Measurements from ENCODE around the gene IL33.

Gene IL33

DNA sequence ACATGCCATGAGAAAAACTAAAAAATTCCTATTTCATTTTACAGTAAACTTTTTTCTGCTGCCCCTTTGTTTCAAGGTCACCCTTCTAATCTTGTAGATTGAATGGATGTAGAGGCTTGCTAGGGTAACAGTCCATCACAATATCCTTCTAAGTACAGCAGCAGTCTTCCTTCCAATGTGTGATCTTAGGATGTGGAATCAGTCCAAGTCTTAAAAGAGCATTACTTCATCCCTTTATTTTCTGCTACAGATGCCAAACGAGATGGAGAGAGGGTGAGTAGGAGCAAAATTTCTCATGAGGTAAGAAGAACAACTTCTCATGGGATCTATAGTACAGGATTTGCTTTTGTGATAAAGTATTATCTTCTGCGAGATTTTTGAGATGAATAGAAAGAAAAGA lies 704 bp upstream of the IL33 start:
- Histone ChIP-seq H3K27ac (ENCODE audit: low read length) (no peak overlapping the region), H3K4me3 (ENCODE audit: low read depth in 1 of 2, low read length in 2 of 2) (no peak overlapping the region), H3K36me3 (ENCODE audit: insufficient read depth, low read length) (no peaks in the 10 kb centered on the region), H3K9ac (ENCODE audit: low read depth, low read length) (no peak overlapping the region), H3K9me3 (ENCODE audit: insufficient read depth, low read length, severe bottlenecking) (peaks cover 7% of the 10 kb centered on the region), H4K20me1 (ENCODE audit: insufficient read depth, low read length) (no peaks in the 10 kb centered on the region), H3K27me3 (ENCODE audit: insufficient read depth, low read length, poor library complexity) (no peaks in the 10 kb centered on the region), H3K79me2 (ENCODE audit: insufficient read depth, low read length) (no peaks in the 10 kb centered on the region), H2AFZ (ENCODE audit: low read depth, low read length) (no peak overlapping the region), H3K4me2 (ENCODE audit: insufficient read depth, low read length) (no peak overlapping the region), H3K4me1 (ENCODE audit: insufficient read depth, low read length) (no peaks in the 10 kb centered on the region)
- DNase-seq (no peak), ATAC-seq (ENCODE audit: insufficient read depth, low read depth) (no peak)
- TF ChIP-seq EZH2 (IDR thresholded peaks at IDR 0.05; ENCODE audit: borderline replicate concordance, low read depth, low read length, severe bottlenecking) = no peak
- TF ChIP-seq, protein P1, sequence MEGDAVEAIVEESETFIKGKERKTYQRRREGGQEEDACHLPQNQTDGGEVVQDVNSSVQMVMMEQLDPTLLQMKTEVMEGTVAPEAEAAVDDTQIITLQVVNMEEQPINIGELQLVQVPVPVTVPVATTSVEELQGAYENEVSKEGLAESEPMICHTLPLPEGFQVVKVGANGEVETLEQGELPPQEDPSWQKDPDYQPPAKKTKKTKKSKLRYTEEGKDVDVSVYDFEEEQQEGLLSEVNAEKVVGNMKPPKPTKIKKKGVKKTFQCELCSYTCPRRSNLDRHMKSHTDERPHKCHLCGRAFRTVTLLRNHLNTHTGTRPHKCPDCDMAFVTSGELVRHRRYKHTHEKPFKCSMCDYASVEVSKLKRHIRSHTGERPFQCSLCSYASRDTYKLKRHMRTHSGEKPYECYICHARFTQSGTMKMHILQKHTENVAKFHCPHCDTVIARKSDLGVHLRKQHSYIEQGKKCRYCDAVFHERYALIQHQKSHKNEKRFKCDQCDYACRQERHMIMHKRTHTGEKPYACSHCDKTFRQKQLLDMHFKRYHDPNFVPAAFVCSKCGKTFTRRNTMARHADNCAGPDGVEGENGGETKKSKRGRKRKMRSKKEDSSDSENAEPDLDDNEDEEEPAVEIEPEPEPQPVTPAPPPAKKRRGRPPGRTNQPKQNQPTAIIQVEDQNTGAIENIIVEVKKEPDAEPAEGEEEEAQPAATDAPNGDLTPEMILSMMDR (IDR thresholded peaks at IDR 0.05; ENCODE audit: borderline replicate concordance, extremely low read depth, low read length, poor library complexity, severe bottlenecking) = no peak

DNA sequence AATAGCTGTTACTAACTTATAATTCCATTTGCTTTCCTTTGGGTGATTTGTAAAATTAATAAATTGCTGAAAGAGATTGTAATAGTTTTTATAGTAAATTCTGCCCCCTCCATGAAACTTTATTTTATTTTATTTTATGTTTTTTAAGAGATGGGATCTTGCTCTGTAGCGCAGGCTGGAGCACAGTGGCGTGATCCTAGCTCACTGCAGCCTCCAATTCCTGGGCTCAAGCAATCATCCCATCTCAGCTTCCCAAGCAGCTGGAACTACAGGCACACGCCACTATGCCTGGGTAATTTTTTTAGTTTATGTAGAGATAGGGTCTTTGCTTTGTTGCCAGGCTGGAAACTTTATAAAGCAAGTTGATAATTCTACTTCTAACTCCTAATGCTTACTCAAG lies 395 bp downstream of the IL33 start:
- no peaks in the 10 kb centered on the region for H3K36me3 ChIP-seq (ENCODE audit: insufficient read depth, low read length)
- no peaks in the 10 kb centered on the region for H4K20me1 ChIP-seq (ENCODE audit: insufficient read depth, low read length)
- H3K9me3 ChIP-seq (ENCODE audit: insufficient read depth, low read length, severe bottlenecking) = no peaks in the 10 kb centered on the region
- H3K79me2 ChIP-seq (ENCODE audit: insufficient read depth, low read length) = no peaks in the 10 kb centered on the region
- no peak overlapping the region for H3K4me2 ChIP-seq (ENCODE audit: insufficient read depth, low read length)
- no peak overlapping the region for H3K9ac ChIP-seq (ENCODE audit: low read depth, low read length)
- no peak overlapping the region for H3K4me3 ChIP-seq (ENCODE audit: low read depth in 1 of 2, low read length in 2 of 2)
- ATAC-seq (ENCODE audit: insufficient read depth, low read depth) (no peak), DNase-seq (no peak)
- TF ChIP-seq, protein P1 (IDR thresholded peaks at IDR 0.05; ENCODE audit: borderline replicate concordance, extremely low read depth, low read length, poor library complexity, severe bottlenecking) = no peak
- no peak for TF ChIP-seq EZH2 (IDR thresholded peaks at IDR 0.05; ENCODE audit: borderline replicate concordance, low read depth, low read length, severe bottlenecking)
- H3K27me3 ChIP-seq (ENCODE audit: insufficient read depth, low read length, poor library complexity) = no peaks in the 10 kb centered on the region
- H3K27ac ChIP-seq (ENCODE audit: low read length) = no peak overlapping the region
- no peaks in the 10 kb centered on the region for H3K4me1 ChIP-seq (ENCODE audit: insufficient read depth, low read length)
- no peak overlapping the region for H2AFZ ChIP-seq (ENCODE audit: low read depth, low read length)

DNA sequence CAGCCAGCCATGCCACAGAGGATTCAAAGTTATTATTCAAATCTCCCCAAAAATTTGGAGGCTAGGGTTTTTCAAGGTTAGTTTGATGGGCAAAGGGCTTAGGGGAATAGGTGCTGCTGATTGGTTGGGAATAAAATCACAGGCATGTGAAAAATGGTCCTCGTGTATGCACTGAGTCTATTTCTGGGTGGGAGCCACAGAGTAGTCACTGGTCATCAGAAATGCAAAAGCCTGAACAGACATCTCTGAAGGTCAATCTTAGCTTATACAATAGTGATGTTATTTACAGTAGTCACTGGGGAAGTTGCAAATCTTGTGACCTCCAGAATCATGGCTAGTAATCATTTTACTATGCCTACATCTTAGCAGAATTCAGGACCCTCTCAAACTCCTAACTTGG lies 1.3 kb downstream of the IL33 start:
- H3K27me3 ChIP-seq (ENCODE audit: insufficient read depth, low read length, poor library complexity) = no peaks in the 10 kb centered on the region
- H3K4me2 ChIP-seq (ENCODE audit: insufficient read depth, low read length) = no peak overlapping the region
- ATAC-seq (ENCODE audit: insufficient read depth, low read depth) = no peak
- H3K9me3 ChIP-seq (ENCODE audit: insufficient read depth, low read length, severe bottlenecking) = no peaks in the 10 kb centered on the region
- DNase-seq = no peak
- no peak overlapping the region for H3K4me3 ChIP-seq (ENCODE audit: low read depth in 1 of 2, low read length in 2 of 2)
- H3K9ac ChIP-seq (ENCODE audit: low read depth, low read length) = no peak overlapping the region
- no peak overlapping the region for H2AFZ ChIP-seq (ENCODE audit: low read depth, low read length)
- no peaks in the 10 kb centered on the region for H3K4me1 ChIP-seq (ENCODE audit: insufficient read depth, low read length)
- no peaks in the 10 kb centered on the region for H4K20me1 ChIP-seq (ENCODE audit: insufficient read depth, low read length)
- no peaks in the 10 kb centered on the region for H3K36me3 ChIP-seq (ENCODE audit: insufficient read depth, low read length)
- no peaks in the 10 kb centered on the region for H3K79me2 ChIP-seq (ENCODE audit: insufficient read depth, low read length)
- TF ChIP-seq, protein P1 (IDR thresholded peaks at IDR 0.05; ENCODE audit: borderline replicate concordance, extremely low read depth, low read length, poor library complexity, severe bottlenecking) = no peak
- no peak for TF ChIP-seq EZH2 (IDR thresholded peaks at IDR 0.05; ENCODE audit: borderline replicate concordance, low read depth, low read length, severe bottlenecking)
- no peak overlapping the region for H3K27ac ChIP-seq (ENCODE audit: low read length)

DNA sequence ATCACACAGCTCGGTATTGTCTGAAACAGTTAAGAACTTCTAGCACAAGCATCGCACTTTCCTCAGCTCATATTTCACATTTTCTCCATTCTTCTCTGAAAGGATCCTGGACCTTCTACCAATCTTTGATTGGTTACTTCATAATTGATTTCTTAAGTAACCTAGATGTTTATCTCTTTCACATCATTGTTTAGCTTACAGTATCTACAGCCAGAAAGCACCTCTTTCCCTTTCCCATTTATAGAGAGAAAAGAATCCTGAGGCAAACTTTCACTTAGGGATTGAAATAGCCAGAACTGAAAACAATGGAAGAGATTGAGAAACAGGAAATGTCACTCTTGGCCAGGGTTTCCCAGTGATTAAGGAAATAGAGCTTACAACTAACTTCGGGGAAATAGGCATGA lies 2.5 kb downstream of the IL33 start:
- Histone ChIP-seq H4K20me1 (ENCODE audit: insufficient read depth, low read length) (no peaks in the 10 kb centered on the region), H3K9ac (ENCODE audit: low read depth, low read length) (no peak overlapping the region), H3K27me3 (ENCODE audit: insufficient read depth, low read length, poor library complexity) (no peaks in the 10 kb centered on the region), H3K4me2 (ENCODE audit: insufficient read depth, low read length) (no peak overlapping the region), H3K4me3 (ENCODE audit: low read depth in 1 of 2, low read length in 2 of 2) (no peak overlapping the region), H3K79me2 (ENCODE audit: insufficient read depth, low read length) (no peaks in the 10 kb centered on the region), H3K36me3 (ENCODE audit: insufficient read depth, low read length) (no peaks in the 10 kb centered on the region), H3K4me1 (ENCODE audit: insufficient read depth, low read length) (no peaks in the 10 kb centered on the region), H3K9me3 (ENCODE audit: insufficient read depth, low read length, severe bottlenecking) (no peaks in the 10 kb centered on the region), H2AFZ (ENCODE audit: low read depth, low read length) (no peak overlapping the region), H3K27ac (ENCODE audit: low read length) (no peak overlapping the region)
- DNase-seq = no peak
- ATAC-seq (ENCODE audit: insufficient read depth, low read depth) = no peak
- TF ChIP-seq, protein P1 (IDR thresholded peaks at IDR 0.05; ENCODE audit: borderline replicate concordance, extremely low read depth, low read length, poor library complexity, severe bottlenecking) = no peak
- TF ChIP-seq EZH2 (IDR thresholded peaks at IDR 0.05; ENCODE audit: borderline replicate concordance, low read depth, low read length, severe bottlenecking) = no peak
